Heart left ventricle (tissue), 13 donors: ENCODE measurements around the gene EIF4A3.

Experiments
- POLR2A ChIP-seq, 2 donors: fragments of 450-650 bp; IDR thresholded peaks; one replicate each; pipeline ENCODE4 v1.6.1; 2017; ENCODE audit warnings: antibody characterized with exemption in 2 of 2, mild to moderate bottlenecking in 2 of 2, moderate library complexity in 2 of 2
- TF ChIP-seq, protein P1 (sequence below), 12 donors: fragments of 200-600 bp; sonication (generic) in 4 of 12; IDR thresholded peaks; one replicate each; pipeline versions ENCODE4 v1.5.0 to v1.8.0; 2018 to 2022; ENCODE audit warnings: antibody characterized with exemption in 12 of 12, mild to moderate bottlenecking in 5 of 12
- donor health status: ischemic (EF 13 %, LVEDD 7.1; RV severe dilation, severe dysfunction).
- donor health status: DM: no; HTN: yes; CAD: no.
- donor health status: DM: no; HTN: no; CAD: no.
- donor health status: ischemic (EF 25% LVEDD 6.9; RV normal size, moderate dysfunction).
- donor health status: ischemic (EF 25% LVEDD 5.7; RV mildly dilated, moderate dysfunction).
- donor health status: ischemic (EF 35%, LVEDD 5.7; RV mildly dilated, moderate dysfunction).
- donor health status: nonischemic (EF 11% LVEDD 7.7; RV severe dilation, severe dysfunction).
- donor health status: DM: yes; HTN: yes; CAD: no.
- donor health status: PGD.
- donor health status: ischemic (EF 29% LVEDD 5.4; RV normal size, mild dysfunction).
- donor health status: nonischemic (EF 23%, LVEDD 6.1; RV moderate dilation, normal function).

DNA sequence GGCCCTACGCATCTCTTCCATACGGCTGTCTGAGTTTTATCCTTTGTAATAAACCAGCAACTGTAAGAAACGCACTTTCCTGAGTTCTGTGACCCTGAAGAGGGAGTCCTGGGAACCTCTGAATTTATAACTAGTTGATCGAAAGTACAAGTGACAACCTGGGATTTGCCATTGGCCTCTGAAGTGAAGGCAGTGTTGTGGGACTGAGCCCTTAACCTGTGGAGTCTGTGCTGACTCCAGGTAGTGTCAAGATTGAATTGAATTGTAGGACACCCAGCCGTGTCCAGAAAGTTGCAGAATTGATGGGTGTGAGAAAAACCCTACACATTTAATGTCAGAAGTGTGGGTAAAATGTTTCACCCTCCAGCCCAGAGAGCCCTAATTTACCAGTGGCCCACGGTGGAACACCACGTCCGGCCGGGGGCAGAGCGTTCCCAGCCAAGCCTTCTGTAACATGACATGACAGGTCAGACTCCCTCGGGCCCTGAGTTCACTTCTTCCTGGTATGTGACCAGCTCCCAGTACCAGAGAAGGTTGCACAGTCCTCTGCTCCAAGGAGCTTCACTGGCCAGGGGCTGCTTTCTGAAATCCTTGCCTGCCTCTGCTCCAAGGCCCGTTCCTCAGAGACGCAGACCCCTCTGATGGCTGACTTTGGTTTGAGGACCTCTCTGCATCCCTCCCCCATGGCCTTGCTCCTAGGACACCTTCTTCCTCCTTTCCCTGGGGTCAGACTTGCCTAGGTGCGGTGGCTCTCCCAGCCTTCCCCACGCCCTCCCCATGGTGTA is 44.1 kb downstream of the EIF4A3 start:
- TF ChIP-seq, protein P1, sequence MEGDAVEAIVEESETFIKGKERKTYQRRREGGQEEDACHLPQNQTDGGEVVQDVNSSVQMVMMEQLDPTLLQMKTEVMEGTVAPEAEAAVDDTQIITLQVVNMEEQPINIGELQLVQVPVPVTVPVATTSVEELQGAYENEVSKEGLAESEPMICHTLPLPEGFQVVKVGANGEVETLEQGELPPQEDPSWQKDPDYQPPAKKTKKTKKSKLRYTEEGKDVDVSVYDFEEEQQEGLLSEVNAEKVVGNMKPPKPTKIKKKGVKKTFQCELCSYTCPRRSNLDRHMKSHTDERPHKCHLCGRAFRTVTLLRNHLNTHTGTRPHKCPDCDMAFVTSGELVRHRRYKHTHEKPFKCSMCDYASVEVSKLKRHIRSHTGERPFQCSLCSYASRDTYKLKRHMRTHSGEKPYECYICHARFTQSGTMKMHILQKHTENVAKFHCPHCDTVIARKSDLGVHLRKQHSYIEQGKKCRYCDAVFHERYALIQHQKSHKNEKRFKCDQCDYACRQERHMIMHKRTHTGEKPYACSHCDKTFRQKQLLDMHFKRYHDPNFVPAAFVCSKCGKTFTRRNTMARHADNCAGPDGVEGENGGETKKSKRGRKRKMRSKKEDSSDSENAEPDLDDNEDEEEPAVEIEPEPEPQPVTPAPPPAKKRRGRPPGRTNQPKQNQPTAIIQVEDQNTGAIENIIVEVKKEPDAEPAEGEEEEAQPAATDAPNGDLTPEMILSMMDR (IDR thresholded peaks at IDR 0.05), result no peak
- TF ChIP-seq POLR2A (IDR thresholded peaks at IDR 0.05), result no peak
